Measurements from ENCODE around the gene MSANTD4.
A peak's percentile ranks its signal among the peaks of the same experiment; 100 is the strongest.

The MSANTD4 gene

DNA sequence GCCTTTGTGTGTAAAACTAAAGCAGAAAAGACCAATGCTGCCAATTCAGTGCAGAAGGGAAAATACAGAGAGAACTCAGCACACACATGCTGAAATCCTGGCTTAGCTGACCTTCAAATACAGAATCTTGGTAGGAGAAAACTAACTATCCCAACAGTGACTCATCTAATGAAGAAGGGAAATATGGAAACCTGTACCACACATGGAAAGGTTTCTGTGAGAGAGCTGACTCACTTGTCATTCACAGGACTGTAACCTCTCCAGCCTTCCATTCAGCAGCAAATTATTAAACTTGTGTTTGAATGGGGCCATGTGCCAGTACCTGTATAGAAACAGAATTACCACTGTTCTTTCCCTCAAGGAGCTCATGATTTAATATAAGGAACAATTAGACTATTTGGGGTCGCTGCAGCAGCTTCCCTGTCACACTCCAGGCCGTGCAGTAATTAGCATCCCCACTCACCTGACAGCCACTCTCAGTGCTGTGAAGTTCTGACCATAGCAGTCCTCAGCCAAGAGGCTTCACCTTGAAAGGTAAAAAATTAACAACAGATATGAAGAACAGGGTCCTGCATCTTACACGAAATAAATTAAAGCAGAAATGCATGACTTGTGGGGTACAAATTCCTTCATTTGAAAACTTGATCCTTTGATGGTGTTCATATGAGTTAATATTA is 53.9 kb downstream of the MSANTD4 start:
- Histone ChIP-seq H3K4me1 (ENCODE audit: control insufficient read depth, insufficient read depth, low read length) (peaks cover 8% of the 10 kb centered on the region), H3K27me3 (ENCODE audit: control insufficient read depth, insufficient read depth, low read length) (no peaks in the 10 kb centered on the region), H3K9me3 (ENCODE audit: control insufficient read depth, insufficient read depth, low read length) (no peaks in the 10 kb centered on the region), H3K36me3 (ENCODE audit: control insufficient read depth, insufficient read depth, low read length) (no peaks in the 10 kb centered on the region), H3K4me3 (ENCODE audit: low read depth, low read length) (no peak overlapping the region), H3K27ac (ENCODE audit: low read depth, low read length) (no peak overlapping the region), H3K9ac (ENCODE audit: low read depth, low read length) (no peak overlapping the region)

DNA sequence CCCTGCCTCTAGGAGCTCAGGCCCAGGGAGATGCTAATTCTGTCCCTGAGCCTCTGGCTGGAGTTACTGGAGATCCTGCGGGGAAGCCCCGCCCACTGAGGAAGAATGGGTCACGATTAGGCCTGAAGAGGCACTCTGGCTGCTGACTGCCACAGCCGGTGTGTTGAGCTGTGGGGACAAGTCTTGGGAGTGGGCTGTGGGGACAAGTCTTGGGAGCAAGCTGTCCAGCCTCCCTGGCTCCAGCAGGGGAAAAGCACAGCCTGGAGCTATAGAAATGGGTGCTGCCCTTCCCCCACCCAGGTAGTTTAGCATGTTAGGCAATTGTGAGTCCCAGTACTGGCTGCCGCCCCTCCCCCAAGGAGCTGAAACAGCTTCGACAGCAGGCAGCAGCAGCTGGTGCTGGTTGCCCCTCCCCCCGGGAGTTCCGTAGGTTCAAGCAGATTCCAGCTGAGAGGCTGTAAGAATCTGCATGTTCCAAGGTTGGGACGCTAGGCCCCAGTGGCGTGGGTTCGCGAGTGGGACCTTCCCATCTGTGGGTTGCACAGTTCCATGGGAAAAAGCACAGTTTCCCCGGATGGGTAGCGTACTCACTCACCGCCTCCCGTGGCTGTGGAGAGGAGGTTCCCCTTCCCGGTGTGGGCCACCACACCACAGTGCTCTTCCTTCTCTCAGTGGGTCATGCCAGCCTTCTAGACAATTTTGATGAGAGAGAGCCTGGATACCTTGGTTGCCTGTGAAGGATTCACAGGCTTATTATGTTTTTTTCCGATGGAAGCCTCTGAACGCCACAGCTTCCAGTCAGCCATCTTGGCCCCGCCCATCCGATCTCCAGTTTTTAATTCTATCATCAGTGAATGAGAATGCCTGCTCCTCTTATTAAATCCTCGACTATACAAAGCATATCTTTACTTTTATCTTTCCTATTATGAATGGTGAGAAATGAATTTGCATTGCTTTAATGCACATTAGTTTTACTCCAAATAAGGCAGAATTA is 61.5 kb downstream of the MSANTD4 start:
- Histone ChIP-seq H3K27ac (ENCODE audit: low read depth, low read length) (peak overlapping the region; percentile 32), H3K9me3 (ENCODE audit: control insufficient read depth, insufficient read depth, low read length) (no peaks in the 10 kb centered on the region), H3K27me3 (ENCODE audit: control insufficient read depth, insufficient read depth, low read length) (no peaks in the 10 kb centered on the region), H3K9ac (ENCODE audit: low read depth, low read length) (peak overlapping the region; percentile 46; the same call in 1 of the 2 replicates), H3K4me1 (ENCODE audit: control insufficient read depth, insufficient read depth, low read length) (peaks cover 10% of the 10 kb centered on the region), H3K4me3 (ENCODE audit: low read depth, low read length) (peak overlapping the region; percentile 18; the same call in 1 of the 2 replicates), H3K36me3 (ENCODE audit: control insufficient read depth, insufficient read depth, low read length) (no peaks in the 10 kb centered on the region)

Measured in HUES48 (cell line).